Esophagus muscularis mucosa (tissue), 2 donors: ENCODE measurements around the gene ETV2.

ENCODE experiments used
- POLR2A ChIP-seq: fragments of 450-650 bp; IDR thresholded peaks from one replicate; pipeline ENCODE4 v1.6.1; 2017; ENCODE audit warnings: antibody characterized with exemption, moderate library complexity, mild to moderate bottlenecking, low read depth
- POLR2AphosphoS5 ChIP-seq, 2 donors: sonication (generic); formaldehyde crosslinking; IDR thresholded peaks; one replicate each; pipeline ENCODE4 v1.6.1; 2017; ENCODE audit warnings: antibody characterized with exemption in 2 of 2

GRCh38 chr19:35601971-35602370 is 39.6 kb upstream of the ETV2 start:
- TF ChIP-seq POLR2AphosphoS5 (IDR thresholded peaks at IDR 0.05) (no peak), POLR2A (no peak)
